GM20431 (cell line): ENCODE data around the gene KCNMA1.

ENCODE experiments used
- in situ Hi-C: fragments of 300-500 bp; cut with MseI, MboI; formaldehyde crosslinking; loops from one replicate; pipeline ENCODE4 v1.15.0; 2020; ENCODE audit warnings: low sequenced_read_pairs; ENCODE audit not compliant: unreplicated experiment

KCNMA1 gene

GRCh38 chr10:77636282-77636966 lies 1.2 kb downstream of the KCNMA1 start:
- in situ Hi-C loops = loop anchor here (25.0 kb wide), 1 partner anchor 249 kb away; no protein-coding TSS in a partner anchor

- in situ Hi-C loops = loop anchor here (25.0 kb wide), 1 partner anchor 248 kb away; no protein-coding TSS in a partner anchor
Observed at GRCh38 chr10:77635402-77636227, 2.0 kb downstream of the KCNMA1 start.

- in situ Hi-C loops = loop anchor here (25.0 kb wide), 1 partner anchor 248 kb away; no protein-coding TSS in a partner anchor
Observed at GRCh38 chr10:77634939-77635338, 2.7 kb downstream of the KCNMA1 start.

- in situ Hi-C loops = loop anchor here (25.0 kb wide), 1 partner anchor 246 kb away; no protein-coding TSS in a partner anchor
Observed at GRCh38 chr10:77633376-77633775, 4.2 kb downstream of the KCNMA1 start.

- in situ Hi-C loops = loop anchor here (25.0 kb wide), 1 partner anchor 244 kb away; no protein-coding TSS in a partner anchor
Observed at GRCh38 chr10:77631241-77631640, 6.4 kb downstream of the KCNMA1 start.

GRCh38 chr10:77630507-77630848 lies 7.1 kb downstream of the KCNMA1 start:
- in situ Hi-C loops = loop anchor here (25.0 kb wide), 1 partner anchor 243 kb away; no protein-coding TSS in a partner anchor

GRCh38 chr10:77629775-77630506 lies 7.7 kb downstream of the KCNMA1 start:
- in situ Hi-C loops = loop anchor here (25.0 kb wide), 1 partner anchor 243 kb away; no protein-coding TSS in a partner anchor

GRCh38 chr10:77628906-77629730 lies 8.5 kb downstream of the KCNMA1 start:
- in situ Hi-C loops = loop anchor here (25.0 kb wide), 1 partner anchor 242 kb away; no protein-coding TSS in a partner anchor

GRCh38 chr10:77626266-77626935 lies 11.2 kb downstream of the KCNMA1 start:
- in situ Hi-C loops = loop anchor here (25.0 kb wide), 1 partner anchor 239 kb away; no protein-coding TSS in a partner anchor

GRCh38 chr10:77625379-77625778 lies 12.2 kb downstream of the KCNMA1 start:
- in situ Hi-C loops = loop anchor here (25.0 kb wide), 1 partner anchor 238 kb away; no protein-coding TSS in a partner anchor

- in situ Hi-C loops = no loop called here
Observed at GRCh38 chr10:77622889-77623291, 14.7 kb downstream of the KCNMA1 start.

GRCh38 chr10:77620731-77621130 lies 16.9 kb downstream of the KCNMA1 start:
- in situ Hi-C loops = no loop called here

GRCh38 chr10:77619964-77620703 lies 17.5 kb downstream of the KCNMA1 start:
- in situ Hi-C loops = no loop called here

- in situ Hi-C loops = no loop called here
Observed at GRCh38 chr10:77618117-77618516, 19.5 kb downstream of the KCNMA1 start.

- in situ Hi-C loops = no loop called here
Observed at GRCh38 chr10:77616766-77617165, 20.8 kb downstream of the KCNMA1 start.

GRCh38 chr10:77614778-77615625 lies 22.6 kb downstream of the KCNMA1 start:
- in situ Hi-C loops = no loop called here

- in situ Hi-C loops = no loop called here
Observed at GRCh38 chr10:77613476-77614130, 24.0 kb downstream of the KCNMA1 start.
